Measurements from ENCODE around the gene TBC1D21. TPM values are rescaled to one million over a fixed set of nuclear protein-coding genes. Genes with fewer than 3 reads are reported as not detected.

The TBC1D21 gene
- total RNA-seq, 2 experiments from 2014 or later, result not detected

DNA sequence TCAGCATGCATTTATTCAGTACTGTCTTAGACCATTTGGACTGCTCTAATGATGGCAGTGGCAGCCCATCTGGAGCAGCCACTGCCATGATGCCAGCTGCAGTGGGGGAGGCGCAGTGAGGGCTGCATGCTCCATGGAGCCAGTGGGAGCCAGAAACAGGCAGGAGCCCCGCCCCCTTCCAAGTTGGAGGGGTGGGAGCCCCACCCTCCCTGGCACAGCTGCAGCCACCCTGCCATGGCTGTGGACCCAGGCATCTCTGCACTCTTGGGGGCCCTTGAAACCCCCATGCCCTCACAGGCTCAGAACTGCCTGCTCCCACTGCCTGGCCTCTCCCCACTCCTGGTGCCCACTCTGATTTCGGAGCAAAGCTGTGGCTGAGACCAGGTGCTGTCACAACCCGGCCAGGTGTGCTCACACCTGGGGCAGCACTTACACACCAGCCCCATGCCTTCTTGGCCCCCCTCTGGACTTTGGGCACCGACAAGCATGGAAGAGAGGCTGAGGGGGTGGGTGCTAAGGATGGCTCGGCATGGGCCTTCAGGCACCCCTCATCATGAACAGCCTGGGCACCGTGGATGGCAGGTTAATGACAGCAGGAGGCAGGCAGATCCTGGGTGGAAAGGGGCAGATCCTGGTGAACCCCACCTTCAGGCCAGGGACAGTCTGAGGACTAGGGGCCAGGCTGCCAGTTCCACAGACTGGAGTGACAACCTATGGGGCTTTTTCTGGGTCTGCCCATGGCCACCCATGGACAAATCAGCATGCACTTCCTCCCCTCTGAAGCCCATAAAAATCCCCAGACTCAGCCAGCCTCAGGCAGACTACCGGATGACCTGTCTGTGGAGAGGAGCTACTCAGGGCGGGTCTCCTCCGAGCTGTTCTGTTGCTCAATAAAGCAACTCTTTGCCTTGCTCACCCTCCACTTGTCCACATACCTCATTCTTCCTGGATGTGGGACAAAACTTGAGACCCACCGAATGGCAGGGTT, 18.3 kb downstream of the TBC1D21 start:
- no peaks in the 10 kb centered on the region for H3K4me1 ChIP-seq (ENCODE audit: insufficient read depth, low read length)
- H3K27ac ChIP-seq (ENCODE audit: low read depth in 1 of 2, low read length in 2 of 2), result no peak overlapping the region
- ATAC-seq (ENCODE audit: poor library complexity) (no peak), DNase-seq (no peak)
- CTCF ChIA-PET, result no interaction called here
- intact Hi-C loops (cut with DNase I, micrococcal nuclease), result no loop called here
- TF ChIP-seq CTCF (IDR thresholded peaks at IDR 0.05), result no peak
- Mint-ChIP-seq H3K4me3 (no peak overlapping the region), H3K9me3 (no peaks in the 10 kb centered on the region), H3K4me1 (ENCODE audit: low read depth) (no peaks in the 10 kb centered on the region), H3K27me3 (peaks cover 29% of the 10 kb centered on the region), H3K27ac (no peak overlapping the region), H3K36me3 (ENCODE audit: low read depth) (no peaks in the 10 kb centered on the region)
- H3K36me3 ChIP-seq (ENCODE audit: insufficient read depth, low read length), result no peaks in the 10 kb centered on the region
- H3K4me3 ChIP-seq (ENCODE audit: low read length), result no peak overlapping the region
- POLR2A ChIA-PET, result no interaction called here
- peaks cover 2 to 4% of the 10 kb centered on the region in 2 experiments for H3K27me3 ChIP-seq (ENCODE audit: control insufficient read depth in 1 of 2, insufficient read depth in 2 of 2, low read length in 2 of 2)
- H3K9me3 ChIP-seq (ENCODE audit: control insufficient read depth in 1 of 2, insufficient read depth in 1 of 2, low read length in 2 of 2), result peaks cover 0 to 12% of the 10 kb centered on the region in 2 experiments

GRCh38 chr15:73892446-73893226, 19.3 kb downstream of the TBC1D21 start:
- Histone ChIP-seq H3K36me3 (ENCODE audit: insufficient read depth, low read length) (no peaks in the 10 kb centered on the region), H3K4me1 (ENCODE audit: insufficient read depth, low read length) (peaks cover 5% of the 10 kb centered on the region), H3K4me3 (ENCODE audit: low read length) (no peak overlapping the region), H3K9me3 (ENCODE audit: control insufficient read depth in 1 of 2, insufficient read depth in 1 of 2, low read length in 2 of 2) (peaks cover 0 to 12% of the 10 kb centered on the region in 2 experiments), H3K27ac (ENCODE audit: low read depth in 1 of 2, low read length in 2 of 2) (no peak overlapping the region), H3K27me3 (ENCODE audit: control insufficient read depth in 1 of 2, insufficient read depth in 2 of 2, low read length in 2 of 2) (peaks cover 2 to 4% of the 10 kb centered on the region in 2 experiments)
- ATAC-seq (ENCODE audit: poor library complexity) (no peak), DNase-seq (no peak)
- Mint-ChIP-seq H3K9me3 (no peaks in the 10 kb centered on the region), H3K36me3 (ENCODE audit: low read depth) (no peaks in the 10 kb centered on the region), H3K4me1 (ENCODE audit: low read depth) (no peaks in the 10 kb centered on the region), H3K4me3 (no peak overlapping the region), H3K27me3 (peaks cover 29% of the 10 kb centered on the region), H3K27ac (no peak overlapping the region)
- CTCF ChIA-PET, result no interaction called here
- intact Hi-C loops (cut with DNase I, micrococcal nuclease), result no loop called here
- POLR2A ChIA-PET, result no interaction called here
- TF ChIP-seq CTCF (IDR thresholded peaks at IDR 0.05), result no peak

DNA sequence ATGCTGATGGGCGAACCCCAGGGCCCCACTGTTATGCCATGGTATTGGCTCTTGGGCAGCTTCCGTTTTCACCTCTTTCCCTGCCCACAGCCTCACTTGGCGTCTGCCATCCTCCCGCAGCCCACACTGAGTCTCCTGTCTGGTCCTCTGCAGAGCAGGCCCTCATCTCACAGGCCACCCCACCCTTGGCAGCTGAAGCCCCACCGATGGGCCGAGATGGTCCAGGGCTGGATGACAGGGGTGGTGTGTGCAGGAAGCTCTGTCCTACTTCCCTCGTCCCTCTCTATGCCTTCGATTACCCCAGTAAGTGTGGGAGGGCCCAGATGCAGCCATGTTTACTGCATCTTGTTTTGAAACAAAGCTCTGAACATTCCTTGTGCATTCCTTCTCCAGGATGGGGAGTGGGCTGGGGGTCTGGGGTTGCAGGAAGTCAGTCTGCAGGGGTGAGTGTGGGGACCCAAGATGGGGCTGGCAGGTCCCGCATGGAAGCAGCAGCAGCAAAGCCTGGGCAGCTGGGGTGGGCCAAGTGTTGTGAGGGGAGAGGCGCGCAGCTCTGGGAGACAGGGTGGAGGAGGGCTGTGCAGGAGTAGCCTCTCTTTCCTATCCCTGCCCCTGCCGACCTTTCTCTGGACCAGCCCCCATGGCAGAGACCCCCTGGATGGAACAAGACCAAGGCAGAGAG, 20.9 kb downstream of the TBC1D21 start:
- H3K4me1 ChIP-seq (ENCODE audit: insufficient read depth, low read length), result peaks cover 5% of the 10 kb centered on the region
- ChIA-PET POLR2A (no interaction called here), CTCF (no interaction called here)
- H3K27me3 ChIP-seq (ENCODE audit: control insufficient read depth in 1 of 2, insufficient read depth in 2 of 2, low read length in 2 of 2), result peaks cover 2 to 4% of the 10 kb centered on the region in 2 experiments
- Mint-ChIP-seq H3K27me3 (peaks cover 24% of the 10 kb centered on the region), H3K4me1 (ENCODE audit: low read depth) (no peaks in the 10 kb centered on the region), H3K36me3 (ENCODE audit: low read depth) (no peaks in the 10 kb centered on the region), H3K4me3 (no peak overlapping the region), H3K27ac (no peak overlapping the region), H3K9me3 (no peaks in the 10 kb centered on the region)
- no peak overlapping the region for H3K4me3 ChIP-seq (ENCODE audit: low read length)
- no peaks in the 10 kb centered on the region for H3K36me3 ChIP-seq (ENCODE audit: insufficient read depth, low read length)
- TF ChIP-seq CTCF (IDR thresholded peaks at IDR 0.05), result no peak
- H3K27ac ChIP-seq (ENCODE audit: low read depth in 1 of 2, low read length in 2 of 2), result no peak overlapping the region
- no peak for ATAC-seq (ENCODE audit: poor library complexity)
- peaks cover 0 to 12% of the 10 kb centered on the region in 2 experiments for H3K9me3 ChIP-seq (ENCODE audit: control insufficient read depth in 1 of 2, insufficient read depth in 1 of 2, low read length in 2 of 2)
- DNase-seq, result no peak
- intact Hi-C loops (cut with DNase I, micrococcal nuclease), result no loop called here

Data from CD4-positive, alpha-beta T cell (primary cell).